Measurements from ENCODE around the gene LAMTOR4. TPM values are rescaled to one million over a fixed set of nuclear protein-coding genes. Genes with fewer than 3 reads are reported as not detected.

The LAMTOR4 gene
- total and polyA plus RNA-seq, 2 of the 13 experiments (the other 11 are each of a cell fraction or from before 2014, with no cell fraction given): 115 to 118 TPM

DNA sequence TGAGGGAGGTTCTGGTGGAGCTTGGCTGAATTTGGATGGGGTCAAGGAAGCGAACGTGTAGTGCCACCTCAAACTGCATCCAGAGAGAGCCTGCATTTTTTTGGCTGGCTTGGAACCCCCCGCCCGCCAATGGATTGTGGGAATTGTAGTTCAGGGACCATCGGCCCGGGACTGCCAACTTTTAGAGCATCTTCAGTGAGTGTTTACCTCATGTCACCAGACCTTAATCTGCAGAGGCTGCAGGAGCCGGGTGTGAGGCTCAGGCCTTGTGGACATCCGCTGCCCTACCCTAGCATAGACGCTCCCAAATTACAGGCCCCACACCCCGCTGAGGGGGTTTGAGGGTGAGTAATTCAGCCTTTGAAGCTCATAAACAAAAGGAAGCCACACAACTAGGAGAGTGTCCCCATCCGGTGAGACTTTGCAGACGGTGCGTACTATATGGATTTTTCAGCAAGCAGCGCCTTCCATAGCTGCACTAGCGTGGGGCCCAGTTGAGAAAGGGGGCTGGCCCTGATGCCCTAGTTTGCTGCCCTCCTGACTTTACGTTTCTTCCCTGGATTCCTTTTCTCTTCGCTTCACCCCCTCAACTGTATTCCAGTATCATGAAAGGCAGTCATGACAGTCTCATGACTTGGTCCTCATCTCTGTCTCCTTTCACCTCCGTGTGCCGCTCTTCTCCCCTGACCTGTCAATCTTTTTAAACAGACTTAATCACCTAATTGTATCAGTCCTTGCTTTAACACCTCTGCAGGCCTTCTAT lies 28.6 kb upstream of the LAMTOR4 start:
- peak; percentile 57 for DNase-seq (ENCODE audit: low spot score)
- Histone ChIP-seq H3K9ac (ENCODE audit: insufficient read depth, low read depth, low read length) (peak overlapping the region; percentile 87), H3K27ac (ENCODE audit: extremely low read length, insufficient read depth, low read length) (peak overlapping the region; percentile 77), H3K9me3 (ENCODE audit: low read length) (no peaks in the 10 kb centered on the region), H2AFZ (ENCODE audit: low read length) (peak overlapping the region; percentile 71), H3K79me2 (ENCODE audit: insufficient read depth, low read length) (peaks cover 8% of the 10 kb centered on the region), H4K20me1 (ENCODE audit: insufficient read depth, low read length) (no peaks in the 10 kb centered on the region), H3K4me1 (ENCODE audit: insufficient read depth, low read length) (peaks cover 45% of the 10 kb centered on the region), H3K4me2 (ENCODE audit: low read depth, low read length) (peak overlapping the region; percentile 98), H3K36me3 (replicated peaks in 1 of 2; ENCODE audit: control insufficient read depth in 1 of 2, insufficient read depth in 2 of 2, low read length in 2 of 2) (no peaks in the 10 kb centered on the region), H3K4me3 (replicated peaks in 1 of 3; ENCODE audit: insufficient read depth in 1 of 3, low read depth in 2 of 3, low read length in 3 of 3) (peak overlapping the region; percentile 62 to 98 (median 95)), H3K27me3 (ENCODE audit: control insufficient read depth in 1 of 2, insufficient read depth in 2 of 2, low read length in 2 of 2) (no peaks in the 10 kb centered on the region; a peak in 1 of 5 replicates)
- ATAC-seq: peak; percentile 59
- POLR2A ChIA-PET: interaction anchor here (0.6 to 2.0 kb wide), 2 partner anchors 19 to 48 kb away, joined by 3 to 21 read pairs; partner anchors contain the start of genes AP4M1, GAL3ST4 and MCM7
- no TSS peak for BruUV-seq (replicated peaks)
- in situ Hi-C loops (cut with HindIII; ENCODE audit: extremely low pct_ligation_motif_present, low pct_unique_long_range_greater_than_20kb): no loop called here
- CTCF ChIA-PET (ENCODE audit: low intra/inter-chr PET ratio, low total read pairs): no interaction called here
- no peak for FAIRE-seq
- 2% methylated on average over 6 of the region's 19 CpGs for WGBS (ENCODE audit: low lambda C conversion rate)
- intact Hi-C loops (cut with micrococcal nuclease; ENCODE audit: unreplicated experiment): loop anchor here (2.0 kb wide), 1 partner anchor 19 kb away; the partner anchor contains the start of genes AP4M1 and MCM7
- TF ChIP-seq, protein P1, sequence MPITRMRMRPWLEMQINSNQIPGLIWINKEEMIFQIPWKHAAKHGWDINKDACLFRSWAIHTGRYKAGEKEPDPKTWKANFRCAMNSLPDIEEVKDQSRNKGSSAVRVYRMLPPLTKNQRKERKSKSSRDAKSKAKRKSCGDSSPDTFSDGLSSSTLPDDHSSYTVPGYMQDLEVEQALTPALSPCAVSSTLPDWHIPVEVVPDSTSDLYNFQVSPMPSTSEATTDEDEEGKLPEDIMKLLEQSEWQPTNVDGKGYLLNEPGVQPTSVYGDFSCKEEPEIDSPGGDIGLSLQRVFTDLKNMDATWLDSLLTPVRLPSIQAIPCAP (CRISPR knock-in tag; IDR thresholded peaks at IDR 0.05; ENCODE audit: low read depth): no peak
- TF ChIP-seq, protein P2, sequence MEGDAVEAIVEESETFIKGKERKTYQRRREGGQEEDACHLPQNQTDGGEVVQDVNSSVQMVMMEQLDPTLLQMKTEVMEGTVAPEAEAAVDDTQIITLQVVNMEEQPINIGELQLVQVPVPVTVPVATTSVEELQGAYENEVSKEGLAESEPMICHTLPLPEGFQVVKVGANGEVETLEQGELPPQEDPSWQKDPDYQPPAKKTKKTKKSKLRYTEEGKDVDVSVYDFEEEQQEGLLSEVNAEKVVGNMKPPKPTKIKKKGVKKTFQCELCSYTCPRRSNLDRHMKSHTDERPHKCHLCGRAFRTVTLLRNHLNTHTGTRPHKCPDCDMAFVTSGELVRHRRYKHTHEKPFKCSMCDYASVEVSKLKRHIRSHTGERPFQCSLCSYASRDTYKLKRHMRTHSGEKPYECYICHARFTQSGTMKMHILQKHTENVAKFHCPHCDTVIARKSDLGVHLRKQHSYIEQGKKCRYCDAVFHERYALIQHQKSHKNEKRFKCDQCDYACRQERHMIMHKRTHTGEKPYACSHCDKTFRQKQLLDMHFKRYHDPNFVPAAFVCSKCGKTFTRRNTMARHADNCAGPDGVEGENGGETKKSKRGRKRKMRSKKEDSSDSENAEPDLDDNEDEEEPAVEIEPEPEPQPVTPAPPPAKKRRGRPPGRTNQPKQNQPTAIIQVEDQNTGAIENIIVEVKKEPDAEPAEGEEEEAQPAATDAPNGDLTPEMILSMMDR (CRISPR knock-in tag; IDR thresholded peaks at IDR 0.05): no peak
- TF ChIP-seq, protein P3, sequence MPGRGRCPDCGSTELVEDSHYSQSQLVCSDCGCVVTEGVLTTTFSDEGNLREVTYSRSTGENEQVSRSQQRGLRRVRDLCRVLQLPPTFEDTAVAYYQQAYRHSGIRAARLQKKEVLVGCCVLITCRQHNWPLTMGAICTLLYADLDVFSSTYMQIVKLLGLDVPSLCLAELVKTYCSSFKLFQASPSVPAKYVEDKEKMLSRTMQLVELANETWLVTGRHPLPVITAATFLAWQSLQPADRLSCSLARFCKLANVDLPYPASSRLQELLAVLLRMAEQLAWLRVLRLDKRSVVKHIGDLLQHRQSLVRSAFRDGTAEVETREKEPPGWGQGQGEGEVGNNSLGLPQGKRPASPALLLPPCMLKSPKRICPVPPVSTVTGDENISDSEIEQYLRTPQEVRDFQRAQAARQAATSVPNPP (CRISPR knock-in tag; IDR thresholded peaks at IDR 0.05): no peak
- TF ChIP-seq RAD51 (IDR thresholded peaks at IDR 0.05; ENCODE audit: borderline replicate concordance) (no peak), MBNL3 (CRISPR knock-in tag; conservative IDR thresholded peaks at IDR 0.05) (no peak), ELF4 (CRISPR knock-in tag; IDR thresholded peaks at IDR 0.05; ENCODE audit: borderline replicate concordance) (no peak), ZNF772 (CRISPR knock-in tag; IDR thresholded peaks at IDR 0.05) (no peak), ZNF678 (CRISPR knock-in tag; IDR thresholded peaks at IDR 0.05) (no peak), HDAC6 (IDR thresholded peaks at IDR 0.05; ENCODE audit: low read depth, low read length) (no peak), ZNF703 (CRISPR knock-in tag; IDR thresholded peaks at IDR 0.05; ENCODE audit: borderline replicate concordance) (no peak), RBM39 (IDR thresholded peaks at IDR 0.05; ENCODE audit: low read depth, low read length, poor library complexity, severe bottlenecking) (no peak), ZBTB7B (CRISPR knock-in tag; IDR thresholded peaks at IDR 0.05) (no peak)
- TF ChIP-seq, protein P4, sequence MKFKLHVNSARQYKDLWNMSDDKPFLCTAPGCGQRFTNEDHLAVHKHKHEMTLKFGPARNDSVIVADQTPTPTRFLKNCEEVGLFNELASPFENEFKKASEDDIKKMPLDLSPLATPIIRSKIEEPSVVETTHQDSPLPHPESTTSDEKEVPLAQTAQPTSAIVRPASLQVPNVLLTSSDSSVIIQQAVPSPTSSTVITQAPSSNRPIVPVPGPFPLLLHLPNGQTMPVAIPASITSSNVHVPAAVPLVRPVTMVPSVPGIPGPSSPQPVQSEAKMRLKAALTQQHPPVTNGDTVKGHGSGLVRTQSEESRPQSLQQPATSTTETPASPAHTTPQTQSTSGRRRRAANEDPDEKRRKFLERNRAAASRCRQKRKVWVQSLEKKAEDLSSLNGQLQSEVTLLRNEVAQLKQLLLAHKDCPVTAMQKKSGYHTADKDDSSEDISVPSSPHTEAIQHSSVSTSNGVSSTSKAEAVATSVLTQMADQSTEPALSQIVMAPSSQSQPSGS (CRISPR knock-in tag; IDR thresholded peaks at IDR 0.05): no peak
- TF ChIP-seq, protein P5, sequence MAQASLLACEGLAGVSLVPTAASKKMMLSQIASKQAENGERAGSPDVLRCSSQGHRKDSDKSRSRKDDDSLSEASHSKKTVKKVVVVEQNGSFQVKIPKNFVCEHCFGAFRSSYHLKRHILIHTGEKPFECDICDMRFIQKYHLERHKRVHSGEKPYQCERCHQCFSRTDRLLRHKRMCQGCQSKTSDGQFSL (CRISPR knock-in tag; IDR thresholded peaks at IDR 0.05): peak; percentile 65; the same call in 1 of the 2 replicates
- TF ChIP-seq, protein P6, sequence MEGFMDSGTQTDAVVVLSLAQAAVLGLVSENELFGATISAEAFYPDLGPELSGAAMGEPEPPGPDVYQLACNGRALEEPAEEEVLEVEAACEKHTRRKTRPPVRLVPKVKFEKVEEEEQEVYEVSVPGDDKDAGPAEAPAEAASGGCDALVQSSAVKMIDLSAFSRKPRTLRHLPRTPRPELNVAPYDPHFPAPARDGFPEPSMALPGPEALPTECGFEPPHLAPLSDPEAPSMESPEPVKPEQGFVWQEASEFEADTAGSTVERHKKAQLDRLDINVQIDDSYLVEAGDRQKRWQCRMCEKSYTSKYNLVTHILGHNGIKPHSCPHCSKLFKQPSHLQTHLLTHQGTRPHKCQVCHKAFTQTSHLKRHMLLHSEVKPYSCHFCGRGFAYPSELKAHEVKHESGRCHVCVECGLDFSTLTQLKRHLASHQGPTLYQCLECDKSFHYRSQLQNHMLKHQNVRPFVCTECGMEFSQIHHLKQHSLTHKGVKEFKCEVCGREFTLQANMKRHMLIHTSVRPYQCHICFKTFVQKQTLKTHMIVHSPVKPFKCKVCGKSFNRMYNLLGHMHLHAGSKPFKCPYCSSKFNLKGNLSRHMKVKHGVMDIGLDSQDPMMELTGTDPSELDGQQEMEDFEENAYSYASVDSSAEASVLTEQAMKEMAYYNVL (CRISPR knock-in tag; IDR thresholded peaks at IDR 0.05; ENCODE audit: borderline replicate concordance): 0 out of 2 replicates have a peak, but pooled peaks have one; percentile 31
